T-helper 22 cell (primary cell): ENCODE data around the gene MAD2L1BP.

Source experiments
- DNase-seq: peaks from one replicate; pipeline ENCODE4 v3.0.0-alpha.2; 2020; ENCODE audit warnings: low read depth

The MAD2L1BP gene

GRCh38 chr6:43683708-43684455, 48.2 kb downstream of the MAD2L1BP start:
- no peak for DNase-seq

GRCh38 chr6:43687079-43687436, 51.4 kb downstream of the MAD2L1BP start:
- no peak for DNase-seq

GRCh38 chr6:43687437-43688347, 52.1 kb downstream of the MAD2L1BP start, which contains the start of gene MRPS18A:
TSS of gene MRPS18A (minus strand) at chr6:43687791. CDS start at chr6:43687779, 12 bp downstream.
- DNase-seq = peak; percentile 63

GRCh38 chr6:43689421-43689820, 53.8 kb downstream of the MAD2L1BP start:
- DNase-seq = no peak
